Fibroblast of the aortic adventitia (primary cell): ENCODE results near the gene TUT4. TPM values are rescaled to one million over a fixed set of nuclear protein-coding genes. Genes with fewer than 3 reads are reported as not detected.

Experiments
- DNase-seq: peaks from one replicate; pipeline ENCODE4 v3.0.0-alpha.2; 2010; ENCODE audit warnings: low read depth
- H3K4me3 ChIP-seq: 2 replicates; pipeline ENCODE4 v1.5.1; 2011; ENCODE audit warnings: low read depth, mild to moderate bottlenecking, control low read depth, low read length, moderate library complexity
- total RNA-seq: library from RNA; depleted of rRNA; stranded (reverse); fragments of >200 nt; gene quantifications from 2 replicates; pipeline ENCODE4 v1.2.3, GENCODE V29; 2012; ENCODE audit warnings: low replicate concordance
- TF ChIP-seq, protein P1 (sequence below): IDR thresholded peaks from 2 replicates; pipeline ENCODE4 v1.5.1; 2011; ENCODE audit warnings: mild to moderate bottlenecking, low read length, control low read depth, inconsistent platforms; ENCODE audit not compliant: insufficient read depth

TUT4 gene
- total RNA-seq, 1 donor: 42.5 TPM

- TF ChIP-seq, protein P1, sequence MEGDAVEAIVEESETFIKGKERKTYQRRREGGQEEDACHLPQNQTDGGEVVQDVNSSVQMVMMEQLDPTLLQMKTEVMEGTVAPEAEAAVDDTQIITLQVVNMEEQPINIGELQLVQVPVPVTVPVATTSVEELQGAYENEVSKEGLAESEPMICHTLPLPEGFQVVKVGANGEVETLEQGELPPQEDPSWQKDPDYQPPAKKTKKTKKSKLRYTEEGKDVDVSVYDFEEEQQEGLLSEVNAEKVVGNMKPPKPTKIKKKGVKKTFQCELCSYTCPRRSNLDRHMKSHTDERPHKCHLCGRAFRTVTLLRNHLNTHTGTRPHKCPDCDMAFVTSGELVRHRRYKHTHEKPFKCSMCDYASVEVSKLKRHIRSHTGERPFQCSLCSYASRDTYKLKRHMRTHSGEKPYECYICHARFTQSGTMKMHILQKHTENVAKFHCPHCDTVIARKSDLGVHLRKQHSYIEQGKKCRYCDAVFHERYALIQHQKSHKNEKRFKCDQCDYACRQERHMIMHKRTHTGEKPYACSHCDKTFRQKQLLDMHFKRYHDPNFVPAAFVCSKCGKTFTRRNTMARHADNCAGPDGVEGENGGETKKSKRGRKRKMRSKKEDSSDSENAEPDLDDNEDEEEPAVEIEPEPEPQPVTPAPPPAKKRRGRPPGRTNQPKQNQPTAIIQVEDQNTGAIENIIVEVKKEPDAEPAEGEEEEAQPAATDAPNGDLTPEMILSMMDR: no peak
- peak; percentile 61 for DNase-seq
- peak overlapping the region; percentile 85 for H3K4me3 ChIP-seq
Observed at GRCh38 chr1:52551507-52552235, 1.2 kb downstream of the TUT4 start.

GRCh38 chr1:52550447-52550846 is 2.4 kb downstream of the TUT4 start:
- no peak for DNase-seq
- TF ChIP-seq, protein P1: no peak
- H3K4me3 ChIP-seq: no peak overlapping the region

DNA sequence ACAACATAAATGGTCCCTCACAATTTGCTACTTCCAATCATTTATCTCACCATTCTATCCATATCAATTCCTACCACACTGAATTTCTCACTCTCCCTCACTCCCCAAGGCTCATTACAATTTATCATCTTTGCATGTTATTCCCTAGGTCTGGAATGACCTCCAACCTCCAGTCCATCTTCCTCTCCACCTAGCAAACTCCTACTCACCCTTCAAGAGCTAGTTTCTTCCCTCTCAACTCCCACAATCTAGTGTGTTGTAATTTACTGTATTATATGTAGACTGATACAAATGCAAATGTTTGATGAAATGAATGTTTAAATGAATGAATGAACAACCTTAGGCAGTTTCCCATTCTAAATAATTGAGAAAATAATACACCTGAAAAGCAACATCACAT is 3.6 kb downstream of the TUT4 start:
- TF ChIP-seq, protein P1: no peak
- no peak for DNase-seq
- H3K4me3 ChIP-seq: no peak overlapping the region

GRCh38 chr1:52546852-52547251 is 6.0 kb downstream of the TUT4 start:
- H3K4me3 ChIP-seq: no peak overlapping the region
- TF ChIP-seq, protein P1: no peak
- no peak for DNase-seq

DNA sequence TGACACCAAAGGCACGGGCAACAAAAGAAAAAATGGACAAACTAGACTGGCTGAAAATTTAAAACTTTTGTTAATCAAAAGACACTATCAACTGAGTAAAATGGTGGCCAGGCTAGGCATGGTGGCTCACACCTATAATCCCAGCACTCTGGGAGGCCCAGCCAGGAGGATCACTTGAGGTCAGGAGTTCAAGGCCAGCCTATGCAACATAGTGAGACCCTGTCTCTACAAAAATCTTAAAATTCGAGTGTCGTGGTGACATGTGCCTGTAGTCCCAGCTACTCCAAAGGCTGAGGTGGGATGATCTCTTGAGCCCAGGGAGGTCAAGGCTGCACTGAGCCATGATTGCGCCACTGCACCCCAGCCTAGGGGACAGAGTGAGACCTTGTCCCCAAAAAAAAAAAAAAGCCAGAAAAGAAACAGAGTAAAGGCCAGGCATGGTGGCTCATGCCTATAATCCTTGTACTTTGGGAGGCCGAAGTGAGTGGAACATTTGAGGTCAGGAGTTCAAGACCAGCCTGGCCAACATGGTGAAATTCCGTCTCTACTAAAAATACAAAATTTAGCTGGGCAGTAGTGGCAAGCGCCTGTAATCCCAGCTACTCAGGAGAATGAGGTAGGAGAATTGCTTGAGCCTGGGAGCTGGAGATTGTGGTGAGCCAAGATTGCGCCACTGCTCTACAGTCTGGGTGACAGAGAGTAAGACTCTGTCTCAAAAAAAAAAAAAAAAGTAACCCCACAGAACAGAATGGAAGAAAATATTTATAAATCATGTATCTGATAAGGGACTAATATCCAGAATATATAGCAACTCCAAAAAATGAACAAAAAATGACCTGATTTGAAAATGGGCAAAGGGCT is 8.0 kb downstream of the TUT4 start:
- TF ChIP-seq, protein P1: no peak
- H3K4me3 ChIP-seq: no peak overlapping the region
- no peak for DNase-seq

GRCh38 chr1:52542085-52542688 is 10.7 kb downstream of the TUT4 start:
- TF ChIP-seq, protein P1: no peak
- no peak overlapping the region for H3K4me3 ChIP-seq
- no peak for DNase-seq
